ENCODE results near the gene ADAMTS19. TPM values are rescaled to one million over a fixed set of nuclear protein-coding genes. Genes with fewer than 3 reads are reported as not detected.

Gene ADAMTS19
- total and polyA plus RNA-seq, 8 donors: 0.05 to 18.0 (median 0.87) TPM; not detected in 4

- Histone ChIP-seq H3K36me3 (no peaks in the 10 kb centered on the region), H3K4me1 (no peaks in the 10 kb centered on the region), H3K9me3 (no peaks in the 10 kb centered on the region), H3K27me3 (no peaks in the 10 kb centered on the region), H3K4me3 (no peak overlapping the region), H3K27ac (no peak overlapping the region)
- intact Hi-C loops (cut with DNase I; ENCODE audit: low total_unique reads): no loop called here
- peak in 1 of 2 donors; percentile 15 for DNase-seq
- TF ChIP-seq CTCF (IDR thresholded peaks at IDR 0.05): no peak
- TF ChIP-seq POLR2AphosphoS5 (IDR thresholded peaks at IDR 0.05): no peak
- TF ChIP-seq EP300 (IDR thresholded peaks at IDR 0.05): no peak
- no peak for TF ChIP-seq POLR2A (IDR thresholded peaks at IDR 0.05)
- 66 to 77% (median 73%) methylated on average over 3 of the region's 3 CpGs for WGBS, 5 donors
Measured at GRCh38 chr5:129496864-129497595, 36.9 kb downstream of the ADAMTS19 start.

- Histone ChIP-seq H3K9me3 (no peaks in the 10 kb centered on the region), H3K4me3 (no peak overlapping the region), H3K4me1 (no peaks in the 10 kb centered on the region), H3K27me3 (no peaks in the 10 kb centered on the region), H3K27ac (no peak overlapping the region), H3K36me3 (no peaks in the 10 kb centered on the region)
- TF ChIP-seq POLR2AphosphoS5 (IDR thresholded peaks at IDR 0.05) (no peak), POLR2A (IDR thresholded peaks at IDR 0.05) (no peak), EP300 (IDR thresholded peaks at IDR 0.05) (no peak), CTCF (IDR thresholded peaks at IDR 0.05) (no peak)
- DNase-seq: no peak
- intact Hi-C loops (cut with DNase I; ENCODE audit: low total_unique reads): no loop called here
Measured at GRCh38 chr5:129499208-129499852, 39.2 kb downstream of the ADAMTS19 start.

- WGBS, 5 donors: 82 to 91% (median 89%) methylated on average over 3 of the region's 3 CpGs
- no peaks in the 10 kb centered on the region for H3K36me3 ChIP-seq
- H3K27ac ChIP-seq: no peak overlapping the region
- intact Hi-C loops (cut with DNase I; ENCODE audit: low total_unique reads): no loop called here
- H3K27me3 ChIP-seq: no peaks in the 10 kb centered on the region
- H3K9me3 ChIP-seq: no peaks in the 10 kb centered on the region
- H3K4me1 ChIP-seq: no peaks in the 10 kb centered on the region
- no peak overlapping the region for H3K4me3 ChIP-seq
- DNase-seq: no peak
- no peak for TF ChIP-seq POLR2AphosphoS5 (IDR thresholded peaks at IDR 0.05)
- no peak for TF ChIP-seq CTCF (IDR thresholded peaks at IDR 0.05)
- TF ChIP-seq EP300 (IDR thresholded peaks at IDR 0.05): no peak
- TF ChIP-seq POLR2A (IDR thresholded peaks at IDR 0.05): no peak
Measured at GRCh38 chr5:129500101-129500500, 40.0 kb downstream of the ADAMTS19 start.

GRCh38 chr5:129506086-129506485 is 46.0 kb downstream of the ADAMTS19 start:
- WGBS, 5 donors: 86 to 95% (median 89%) methylated on average over 1 of the region's 1 CpG
- no peaks in the 10 kb centered on the region for H3K4me1 ChIP-seq

More at GRCh38 chr5:129506086-129506485, 46.0 kb downstream of the ADAMTS19 start:
- Histone ChIP-seq H3K36me3 (no peaks in the 10 kb centered on the region), H3K27ac (no peak overlapping the region), H3K9me3 (no peaks in the 10 kb centered on the region), H3K4me3 (no peak overlapping the region), H3K27me3 (no peaks in the 10 kb centered on the region)
- intact Hi-C loops (cut with DNase I; ENCODE audit: low total_unique reads): no loop called here
- no peak for DNase-seq
- TF ChIP-seq POLR2A (IDR thresholded peaks at IDR 0.05): no peak
- no peak for TF ChIP-seq CTCF (IDR thresholded peaks at IDR 0.05)
- no peak for TF ChIP-seq EP300 (IDR thresholded peaks at IDR 0.05)
- no peak for TF ChIP-seq POLR2AphosphoS5 (IDR thresholded peaks at IDR 0.05)
